Measurements from ENCODE around the gene ATG101. TPM values are rescaled to one million over a fixed set of nuclear protein-coding genes. Genes with fewer than 3 reads are reported as not detected.
A peak's percentile ranks its signal among the peaks of the same experiment; 100 is the strongest.

Gene ATG101
- total RNA-seq, 1 donor from 2014 or later, result 19.8 TPM

- Mint-ChIP-seq H3K27me3 (ENCODE audit: insufficient read depth, low read depth) (peaks cover 4% of the 10 kb centered on the region), H3K4me1 (peaks cover 10% of the 10 kb centered on the region), H3K27ac (no peak overlapping the region), H3K36me3 (no peaks in the 10 kb centered on the region), H3K9me3 (no peaks in the 10 kb centered on the region), H3K4me3 (no peak overlapping the region)
- H3K4me3 ChIP-seq, result no peak overlapping the region
- TF ChIP-seq CTCF (IDR thresholded peaks at IDR 0.05) (no peak), EZH2 (IDR thresholded peaks at IDR 0.05) (no peak)
- H3F3A ChIP-seq (ENCODE audit: low read depth), result peaks cover 3% of the 10 kb centered on the region
- H3K27ac ChIP-seq, result no peak overlapping the region
- H4K20me1 ChIP-seq (ENCODE audit: low read depth), result no peaks in the 10 kb centered on the region
- no peak overlapping the region for H3K9ac ChIP-seq
- no peaks in the 10 kb centered on the region for H3K79me2 ChIP-seq (ENCODE audit: low read depth)
- peaks cover 18% of the 10 kb centered on the region for H3K27me3 ChIP-seq
- no peaks in the 10 kb centered on the region for H3K36me3 ChIP-seq
- DNase-seq (ENCODE audit: low spot score), result no peak
- no peak overlapping the region for H3K4me2 ChIP-seq
- no peaks in the 10 kb centered on the region for H3K9me3 ChIP-seq (ENCODE audit: low read depth)
- no peak overlapping the region for H2AFZ ChIP-seq (replicated peaks)
- peaks cover 9% of the 10 kb centered on the region for H3K4me1 ChIP-seq
These were observed 5.7 kb upstream of the ATG101 start for GRCh38 chr12:52063981-52064649.

GRCh38 chr12:52066346-52067080, 3.3 kb upstream of the ATG101 start:
- Histone ChIP-seq H3K4me3 (no peak overlapping the region), H4K20me1 (ENCODE audit: low read depth) (peaks cover 14% of the 10 kb centered on the region), H3K4me1 (peaks cover 15% of the 10 kb centered on the region), H3K9me3 (ENCODE audit: low read depth) (no peaks in the 10 kb centered on the region), H2AFZ (replicated peaks) (no peak overlapping the region), H3F3A (ENCODE audit: low read depth) (peaks cover 5% of the 10 kb centered on the region), H3K9ac (no peak overlapping the region), H3K36me3 (no peaks in the 10 kb centered on the region), H3K27ac (no peak overlapping the region), H3K27me3 (peaks cover 18% of the 10 kb centered on the region), H3K79me2 (ENCODE audit: low read depth) (peaks cover 17% of the 10 kb centered on the region), H3K4me2 (no peak overlapping the region)
- Mint-ChIP-seq H3K27ac (no peak overlapping the region), H3K27me3 (ENCODE audit: insufficient read depth, low read depth) (peaks cover 9% of the 10 kb centered on the region), H3K4me3 (peak overlapping the region; percentile 14), H3K9me3 (no peaks in the 10 kb centered on the region), H3K36me3 (no peaks in the 10 kb centered on the region), H3K4me1 (peaks cover 27% of the 10 kb centered on the region)
- DNase-seq (ENCODE audit: low spot score), result no peak
- TF ChIP-seq EZH2phosphoT487 (IDR thresholded peaks at IDR 0.05), result no peak
- TF ChIP-seq EZH2 (IDR thresholded peaks at IDR 0.05), result no peak
- TF ChIP-seq CTCF (IDR thresholded peaks at IDR 0.05), result no peak

- peaks cover 22% of the 10 kb centered on the region for H3K79me2 ChIP-seq (ENCODE audit: low read depth)
- no peak overlapping the region for H3K4me3 ChIP-seq
- H3K27ac ChIP-seq, result no peak overlapping the region
- Mint-ChIP-seq H3K4me3 (peak overlapping the region; percentile 29), H3K27ac (no peak overlapping the region), H3K9me3 (no peaks in the 10 kb centered on the region), H3K36me3 (no peaks in the 10 kb centered on the region), H3K27me3 (ENCODE audit: insufficient read depth, low read depth) (peaks cover 9% of the 10 kb centered on the region), H3K4me1 (peaks cover 30% of the 10 kb centered on the region)
- H3K9me3 ChIP-seq (ENCODE audit: low read depth), result no peaks in the 10 kb centered on the region
- H3K4me2 ChIP-seq, result no peak overlapping the region
- TF ChIP-seq EZH2phosphoT487 (IDR thresholded peaks at IDR 0.05) (no peak), EZH2 (IDR thresholded peaks at IDR 0.05) (no peak), CTCF (IDR thresholded peaks at IDR 0.05) (no peak)
- H3K27me3 ChIP-seq, result peaks cover 18% of the 10 kb centered on the region
- no peaks in the 10 kb centered on the region for H3K36me3 ChIP-seq
- no peak overlapping the region for H2AFZ ChIP-seq (replicated peaks)
- peaks cover 5% of the 10 kb centered on the region for H3F3A ChIP-seq (ENCODE audit: low read depth)
- peaks cover 10% of the 10 kb centered on the region for H3K4me1 ChIP-seq
- no peak for DNase-seq (ENCODE audit: low spot score)
- peaks cover 14% of the 10 kb centered on the region for H4K20me1 ChIP-seq (ENCODE audit: low read depth)
- no peak overlapping the region for H3K9ac ChIP-seq
These were observed 2.8 kb upstream of the ATG101 start for GRCh38 chr12:52067081-52067374.

Data from neural progenitor cell (in vitro differentiated cells).